IPS-15b (cell line): Measurements from ENCODE around the gene C2orf80.

Experiments
- H3K27me3 ChIP-seq: one replicate; pipeline ENCODE4 v1.6.1; 2013; ENCODE audit warnings: low read length; ENCODE audit not compliant: control insufficient read depth, insufficient read depth
- H3K36me3 ChIP-seq: one replicate; pipeline ENCODE4 v1.6.1; 2013; ENCODE audit warnings: low read length; ENCODE audit not compliant: control insufficient read depth, insufficient read depth
- H3K4me1 ChIP-seq: one replicate; pipeline ENCODE4 v1.6.1; 2013; ENCODE audit warnings: mild to moderate bottlenecking, low read length; ENCODE audit not compliant: control insufficient read depth, insufficient read depth
- H3K4me3 ChIP-seq: one replicate; pipeline ENCODE4 v1.5.1; 2013; ENCODE audit warnings: low read depth, low read length
- H3K9ac ChIP-seq: one replicate; pipeline ENCODE4 v1.6.1; 2013; ENCODE audit warnings: low read depth, mild to moderate bottlenecking, low read length
- H3K9me3 ChIP-seq: one replicate; pipeline ENCODE4 v1.6.1; 2013; ENCODE audit warnings: mild to moderate bottlenecking, low read length; ENCODE audit not compliant: control insufficient read depth, insufficient read depth

C2orf80 gene

DNA sequence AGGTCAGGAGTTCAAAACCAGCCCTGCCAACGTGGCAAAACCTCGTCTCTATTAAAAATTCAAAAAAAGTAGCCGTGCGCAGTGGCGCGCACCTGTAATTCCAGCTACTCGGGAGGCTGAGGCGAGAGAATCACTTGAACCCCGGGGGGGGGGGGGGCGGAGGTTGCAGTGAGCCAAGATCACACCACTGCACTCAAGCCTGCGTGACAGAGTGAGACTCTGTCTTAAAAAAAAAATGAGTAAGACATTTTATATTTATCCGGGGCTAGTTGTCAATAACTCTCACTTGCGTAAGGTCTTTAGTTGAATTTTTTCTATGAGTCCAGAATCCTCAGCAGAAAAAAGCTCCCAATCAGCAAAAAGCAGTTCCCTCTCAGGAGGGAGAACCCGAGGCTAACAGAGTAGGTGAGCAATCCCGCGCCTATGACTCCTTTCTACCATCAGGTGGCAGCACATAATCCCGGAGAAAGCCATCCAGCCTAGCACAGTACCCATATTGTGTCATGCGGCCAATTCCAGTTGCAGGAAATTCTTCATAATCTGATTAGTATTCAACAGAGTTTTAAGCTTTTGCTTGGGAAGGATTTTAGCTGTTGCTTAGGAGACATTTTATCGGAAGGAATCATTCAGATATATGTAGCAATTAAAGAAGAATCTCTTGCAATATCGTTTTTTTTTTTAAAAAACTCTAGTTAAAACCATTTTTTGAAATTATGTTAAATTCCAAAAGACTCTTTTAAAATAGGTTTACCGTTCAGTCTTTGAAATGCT lies 14.6 kb downstream of the C2orf80 start:
- H3K4me1 ChIP-seq = peaks cover 2% of the 10 kb centered on the region
- H3K9ac ChIP-seq = no peak overlapping the region
- no peak overlapping the region for H3K4me3 ChIP-seq
- H3K9me3 ChIP-seq = no peaks in the 10 kb centered on the region
- H3K36me3 ChIP-seq = no peaks in the 10 kb centered on the region
- H3K27me3 ChIP-seq = no peaks in the 10 kb centered on the region

DNA sequence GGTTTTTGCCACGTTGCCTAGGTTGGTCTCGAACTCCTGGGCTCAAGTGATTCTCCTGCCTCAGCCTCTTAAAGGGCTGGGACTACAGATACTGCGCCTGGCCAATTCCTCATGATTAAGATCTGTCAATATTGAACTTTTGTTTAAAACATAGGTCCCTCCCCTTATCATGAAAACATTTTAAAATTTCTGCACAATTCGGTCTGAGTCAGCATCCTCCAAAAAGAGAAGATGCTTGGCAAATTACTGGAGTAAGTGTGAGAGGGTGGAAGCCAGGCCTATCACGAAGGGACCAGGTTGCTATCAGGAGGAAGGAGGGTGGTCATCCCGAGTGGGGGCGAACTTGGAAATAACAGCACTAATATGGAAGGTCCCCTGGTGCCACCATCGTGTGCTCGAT lies 15.7 kb downstream of the C2orf80 start:
- no peaks in the 10 kb centered on the region for H3K9me3 ChIP-seq
- H3K4me1 ChIP-seq = peaks cover 2% of the 10 kb centered on the region
- no peaks in the 10 kb centered on the region for H3K36me3 ChIP-seq
- H3K27me3 ChIP-seq = no peaks in the 10 kb centered on the region
- H3K4me3 ChIP-seq = no peak overlapping the region
- H3K9ac ChIP-seq = no peak overlapping the region

DNA sequence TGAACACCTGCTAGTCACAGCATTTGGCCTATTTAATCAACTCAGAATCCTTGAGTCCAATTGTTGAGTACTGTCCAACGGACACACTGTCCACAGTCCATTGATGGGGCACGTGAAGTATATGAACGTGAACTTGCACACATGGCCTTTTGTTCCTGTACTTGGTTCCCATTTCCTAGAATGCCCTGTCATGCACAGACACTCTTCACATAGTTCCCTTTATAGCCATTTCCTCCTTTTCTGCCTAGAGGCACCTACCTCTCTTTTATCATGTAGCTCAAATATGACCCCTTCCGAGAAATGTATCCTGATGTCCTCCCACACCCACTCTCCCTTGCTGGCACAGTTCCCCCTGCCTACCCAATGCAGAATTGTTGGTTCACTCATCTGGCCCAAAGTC lies 17.7 kb downstream of the C2orf80 start:
- Histone ChIP-seq H3K9me3 (no peaks in the 10 kb centered on the region), H3K27me3 (no peaks in the 10 kb centered on the region), H3K36me3 (no peaks in the 10 kb centered on the region), H3K4me1 (no peaks in the 10 kb centered on the region), H3K4me3 (no peak overlapping the region), H3K9ac (no peak overlapping the region)

DNA sequence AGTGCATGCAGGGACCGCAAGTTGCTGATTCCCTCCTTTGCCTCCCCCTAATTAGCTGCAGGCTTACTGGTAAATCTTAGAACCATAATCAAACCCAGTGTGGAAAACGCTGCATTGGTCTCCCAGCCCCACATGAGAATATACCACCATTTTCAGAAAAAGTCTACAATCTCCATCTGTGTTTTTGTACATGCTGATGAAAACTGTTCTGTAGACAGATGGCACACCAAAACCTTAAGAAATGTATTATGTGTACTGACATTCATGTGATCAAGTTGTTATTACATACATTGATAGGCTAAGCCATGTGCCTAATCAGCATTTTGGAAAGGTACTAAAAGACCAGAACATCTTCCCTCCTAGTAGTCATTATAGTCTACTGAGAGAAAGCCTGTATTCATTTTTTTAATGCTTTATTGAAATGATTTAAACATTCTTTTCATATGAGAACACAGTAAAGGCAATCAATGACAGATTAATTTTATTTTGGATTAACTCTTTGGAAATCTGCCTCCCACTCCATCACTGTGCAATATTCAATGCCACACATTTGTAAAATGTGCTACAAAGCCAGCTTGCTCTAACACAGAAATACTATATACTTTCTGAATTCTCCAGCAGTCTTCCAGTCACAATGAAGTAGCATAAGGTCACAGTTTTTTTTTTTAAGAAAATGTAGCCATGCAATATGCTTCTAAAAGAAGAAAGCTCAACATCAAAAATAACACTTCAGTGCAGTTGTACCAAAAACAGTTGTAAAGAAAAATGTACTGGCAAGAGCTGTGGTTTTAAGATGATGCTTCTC lies 24.7 kb downstream of the C2orf80 start:
- H3K9ac ChIP-seq = no peak overlapping the region
- H3K4me1 ChIP-seq = no peaks in the 10 kb centered on the region
- H3K4me3 ChIP-seq = no peak overlapping the region
- no peaks in the 10 kb centered on the region for H3K36me3 ChIP-seq
- no peaks in the 10 kb centered on the region for H3K27me3 ChIP-seq
- H3K9me3 ChIP-seq = no peaks in the 10 kb centered on the region

DNA sequence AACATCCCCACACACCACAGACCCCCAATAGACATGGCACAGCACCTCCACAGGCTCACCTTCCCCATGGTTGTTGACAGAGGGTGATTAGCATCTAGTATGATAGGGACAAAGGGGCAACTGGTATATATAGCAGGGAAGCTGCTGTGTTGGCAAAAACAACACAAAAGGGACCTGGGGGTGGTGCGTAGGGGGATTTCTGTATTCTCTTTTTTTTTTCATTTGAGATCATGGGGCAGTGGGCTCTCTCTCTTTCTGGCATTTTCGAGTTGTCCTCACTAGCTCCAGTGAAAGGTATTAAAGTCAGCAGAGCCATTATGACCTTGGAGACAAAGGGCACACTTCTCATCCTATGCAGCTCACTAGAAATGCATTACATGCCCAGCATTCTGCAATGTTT lies 26.3 kb downstream of the C2orf80 start, which contains the start of gene CRYGA:
Gene CRYGA (minus strand): TSS at position 101 of the 400 bp plus-strand sequence. CDS start 33 bp downstream, at position 68.
- Histone ChIP-seq H3K9me3 (no peaks in the 10 kb centered on the region), H3K9ac (no peak within 1 kb of the TSS), H3K4me1 (no peaks in the 10 kb centered on the region), H3K4me3 (no peak within 1 kb of the TSS), H3K27me3 (no peaks in the 10 kb centered on the region), H3K36me3 (no peaks in the 10 kb centered on the region)

DNA sequence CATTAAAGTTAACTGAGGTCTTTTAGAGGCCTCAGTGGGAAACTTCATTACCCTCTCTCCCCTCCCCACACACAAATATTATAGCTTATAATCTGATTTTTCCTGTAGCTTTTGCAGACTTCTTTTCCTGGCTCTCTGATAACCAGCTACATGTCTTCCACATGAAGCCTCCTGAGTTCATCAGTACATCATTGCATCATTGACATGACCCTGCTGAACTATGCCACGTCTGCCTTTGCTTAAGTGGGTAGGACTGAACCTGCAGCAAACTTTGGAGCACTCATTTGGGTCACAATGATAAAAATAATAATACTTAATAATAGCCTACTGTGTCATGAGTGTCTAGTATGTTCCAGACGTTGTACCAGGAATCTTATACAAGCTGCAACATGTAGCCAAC lies 33.4 kb downstream of the C2orf80 start:
- Histone ChIP-seq H3K4me1 (no peaks in the 10 kb centered on the region), H3K9me3 (no peaks in the 10 kb centered on the region), H3K9ac (no peak overlapping the region), H3K27me3 (no peaks in the 10 kb centered on the region), H3K36me3 (no peaks in the 10 kb centered on the region), H3K4me3 (no peak overlapping the region)

DNA sequence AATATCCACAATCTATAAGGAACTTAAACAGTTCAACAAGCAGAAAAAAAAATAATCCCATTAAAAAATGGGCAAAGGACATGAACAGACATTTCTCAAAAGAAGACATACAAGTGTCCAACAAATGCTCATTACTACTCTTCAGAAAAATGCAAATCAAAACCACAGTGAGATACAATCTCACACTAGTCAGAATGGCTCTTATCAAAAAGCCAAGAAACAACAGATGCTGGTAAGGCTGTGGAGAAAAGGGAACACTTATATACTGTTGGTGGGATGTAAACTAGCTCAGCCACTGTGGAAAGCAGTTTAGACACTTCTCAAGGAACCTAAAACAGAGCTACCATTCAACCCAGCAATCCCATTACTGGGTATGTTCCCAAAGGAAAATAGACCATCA lies 36.7 kb downstream of the C2orf80 start:
- Histone ChIP-seq H3K4me3 (no peak overlapping the region), H3K9ac (no peak overlapping the region), H3K36me3 (no peaks in the 10 kb centered on the region), H3K9me3 (no peaks in the 10 kb centered on the region), H3K27me3 (no peaks in the 10 kb centered on the region), H3K4me1 (no peaks in the 10 kb centered on the region)

DNA sequence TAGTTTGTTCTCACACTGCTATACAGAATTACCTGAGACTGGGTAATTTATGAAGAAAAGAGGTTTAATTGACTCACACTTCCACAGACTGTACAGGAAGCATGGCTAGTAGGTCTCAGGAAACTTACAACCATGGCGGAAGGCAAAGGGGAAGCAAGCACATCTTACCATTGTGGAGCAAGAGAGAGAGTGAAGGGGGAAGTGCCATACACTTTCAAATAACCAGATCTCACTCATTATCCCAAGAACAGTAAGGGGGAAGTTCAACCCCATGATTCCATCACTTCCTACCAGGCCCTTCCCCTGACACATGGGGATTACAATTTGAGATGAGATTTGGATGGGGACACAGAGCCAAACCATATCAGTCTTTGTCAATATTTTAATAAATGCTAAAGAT lies 38.9 kb downstream of the C2orf80 start:
- H3K9ac ChIP-seq = no peak overlapping the region

DNA sequence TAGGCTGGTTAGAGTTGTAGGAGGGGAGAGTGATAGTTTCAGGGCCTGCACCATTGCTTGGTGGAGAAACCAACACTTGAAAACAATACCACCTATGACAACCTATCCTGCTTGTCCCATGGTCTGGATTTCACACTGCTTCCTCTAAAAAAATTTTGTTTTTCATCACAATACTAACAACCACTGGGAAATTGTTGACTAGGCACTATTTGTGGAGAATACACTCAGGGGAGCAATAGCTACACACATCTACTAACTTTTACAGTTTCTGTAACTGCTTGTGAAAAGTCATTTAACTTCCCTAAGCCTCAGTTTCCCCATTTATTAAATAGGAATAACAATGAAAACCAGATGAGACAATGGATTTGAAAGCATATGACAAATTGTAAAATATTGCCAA lies 39.7 kb downstream of the C2orf80 start:
- no peaks in the 10 kb centered on the region for H3K4me1 ChIP-seq

More for the DNA sequence above, 38.9 kb downstream of the C2orf80 start:
- no peaks in the 10 kb centered on the region for H3K4me1 ChIP-seq
- no peak overlapping the region for H3K4me3 ChIP-seq
- H3K9me3 ChIP-seq = no peaks in the 10 kb centered on the region
- H3K36me3 ChIP-seq = no peaks in the 10 kb centered on the region
- no peaks in the 10 kb centered on the region for H3K27me3 ChIP-seq

DNA sequence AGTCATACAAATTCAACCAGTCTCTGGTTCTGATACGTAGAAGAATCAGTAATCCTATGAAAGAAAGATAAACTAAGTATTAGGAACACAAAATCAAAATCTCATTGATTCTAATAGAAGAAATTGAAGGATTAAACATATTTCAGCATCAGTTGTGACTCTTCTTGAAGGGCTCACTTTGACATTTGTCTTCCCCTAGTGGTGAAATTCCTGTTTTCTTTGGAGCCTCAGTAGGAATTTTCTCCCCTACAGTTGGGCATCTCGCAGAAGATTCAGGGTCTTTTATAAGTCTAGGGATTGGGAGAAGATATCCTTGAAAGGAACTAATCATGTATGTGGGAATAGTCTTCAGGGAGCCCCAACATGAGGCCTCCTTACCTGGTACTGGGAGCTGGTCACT lies 41.0 kb downstream of the C2orf80 start:
- H3K36me3 ChIP-seq = no peaks in the 10 kb centered on the region
- H3K27me3 ChIP-seq = no peaks in the 10 kb centered on the region
- H3K9ac ChIP-seq = no peak overlapping the region
- H3K9me3 ChIP-seq = no peaks in the 10 kb centered on the region
- H3K4me1 ChIP-seq = no peaks in the 10 kb centered on the region
- H3K4me3 ChIP-seq = no peak overlapping the region

More for the DNA sequence above, 39.7 kb downstream of the C2orf80 start:
- Histone ChIP-seq H3K27me3 (no peaks in the 10 kb centered on the region), H3K4me3 (no peak overlapping the region), H3K9ac (no peak overlapping the region), H3K36me3 (no peaks in the 10 kb centered on the region), H3K9me3 (no peaks in the 10 kb centered on the region)

DNA sequence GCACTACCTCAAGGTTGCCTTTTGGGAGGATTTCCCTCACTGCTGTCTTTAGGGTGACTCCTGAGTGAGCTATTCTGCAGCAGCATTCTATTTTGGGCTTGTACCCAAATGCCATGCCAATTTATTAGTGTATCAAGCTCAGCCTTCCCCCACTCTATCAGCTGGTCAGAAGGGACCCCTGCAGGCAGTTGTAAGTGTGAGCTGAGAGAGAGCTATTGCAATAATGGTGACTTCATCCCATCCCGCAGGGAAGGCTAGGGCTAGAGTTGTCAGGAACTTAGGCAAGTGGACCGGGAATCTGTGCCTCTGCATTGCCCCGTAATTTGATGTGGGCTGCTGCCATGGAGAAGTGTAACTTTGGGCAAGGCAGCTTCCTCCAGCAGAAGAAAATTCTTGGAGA lies 42.1 kb downstream of the C2orf80 start:
- Histone ChIP-seq H3K9me3 (no peaks in the 10 kb centered on the region), H3K27me3 (no peaks in the 10 kb centered on the region), H3K4me3 (no peak overlapping the region), H3K4me1 (no peaks in the 10 kb centered on the region), H3K9ac (no peak overlapping the region), H3K36me3 (no peaks in the 10 kb centered on the region)

DNA sequence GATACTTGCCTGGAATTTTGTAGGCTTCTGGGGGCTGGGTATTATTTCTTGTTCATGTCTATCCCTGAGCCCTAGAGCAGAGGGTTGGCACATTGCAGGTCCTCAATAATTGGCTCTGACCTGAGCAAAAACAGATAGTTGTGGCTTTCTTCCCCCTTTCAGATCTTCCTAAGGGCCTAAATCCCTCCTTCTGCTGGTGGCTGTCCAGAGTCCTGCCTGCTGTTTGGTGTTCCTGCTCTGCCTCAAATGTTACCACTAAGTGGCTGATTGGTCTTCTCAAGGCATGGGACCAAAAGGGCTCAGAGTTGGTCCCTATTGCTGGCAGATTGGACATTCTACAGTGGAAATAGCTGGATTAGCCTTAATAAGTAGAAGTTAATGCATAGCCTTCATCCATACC lies 42.8 kb downstream of the C2orf80 start:
- Histone ChIP-seq H3K27me3 (no peaks in the 10 kb centered on the region), H3K4me3 (no peak overlapping the region), H3K9me3 (no peaks in the 10 kb centered on the region), H3K4me1 (no peaks in the 10 kb centered on the region), H3K36me3 (no peaks in the 10 kb centered on the region), H3K9ac (no peak overlapping the region)
